ENCODE results near the gene TAF1B. TPM values are rescaled to one million over a fixed set of nuclear protein-coding genes. Genes with fewer than 3 reads are reported as not detected.

The TAF1B gene
- total RNA-seq, 1 experiment from 2014 or later: 52.8 TPM

- TF ChIP-seq CTCF (conservative IDR thresholded peaks at IDR 0.05; ENCODE audit: low read depth, low read length): no peak
- no peak for TF ChIP-seq EZH2 (IDR thresholded peaks at IDR 0.05; ENCODE audit: borderline replicate concordance, low read depth, low read length, poor library complexity, severe bottlenecking)
- Histone ChIP-seq H3K4me1 (ENCODE audit: insufficient read depth, low read length, poor library complexity, severe bottlenecking) (no peaks in the 10 kb centered on the region), H3K4me3 (ENCODE audit: low read depth, low read length, poor library complexity, severe bottlenecking) (no peak overlapping the region), H3K27me3 (replicated peaks; ENCODE audit: insufficient read depth, low read depth, low read length, poor library complexity) (no peaks in the 10 kb centered on the region), H3K9me3 (ENCODE audit: low read depth, low read length, poor library complexity, severe bottlenecking) (no peaks in the 10 kb centered on the region), H3K27ac (ENCODE audit: low read depth, low read length, poor library complexity, severe bottlenecking) (no peak overlapping the region), H3K36me3 (ENCODE audit: insufficient read depth, low read length, poor library complexity, severe bottlenecking) (peaks cover 20% of the 10 kb centered on the region)
- ChIA-PET CTCF (no interaction called here), POLR2A (ENCODE audit: low non-redundant PET) (no interaction called here)
- intact Hi-C loops (cut with micrococcal nuclease; ENCODE audit: unreplicated experiment): no loop called here
- no peak for DNase-seq (ENCODE audit: low spot score)
- no TSS peak for BruUV-seq (replicated peaks)
These were observed 65.4 kb downstream of the TAF1B start for GRCh38 chr2:9908639-9909038.

- TF ChIP-seq EZH2 (IDR thresholded peaks at IDR 0.05; ENCODE audit: borderline replicate concordance, low read depth, low read length, poor library complexity, severe bottlenecking): no peak
- no peak for TF ChIP-seq CTCF (conservative IDR thresholded peaks at IDR 0.05; ENCODE audit: low read depth, low read length)
- Histone ChIP-seq H3K27me3 (replicated peaks; ENCODE audit: insufficient read depth, low read depth, low read length, poor library complexity) (no peaks in the 10 kb centered on the region), H3K27ac (ENCODE audit: low read depth, low read length, poor library complexity, severe bottlenecking) (no peak overlapping the region), H3K9me3 (ENCODE audit: low read depth, low read length, poor library complexity, severe bottlenecking) (no peaks in the 10 kb centered on the region), H3K4me3 (ENCODE audit: low read depth, low read length, poor library complexity, severe bottlenecking) (no peak overlapping the region), H3K4me1 (ENCODE audit: insufficient read depth, low read length, poor library complexity, severe bottlenecking) (no peaks in the 10 kb centered on the region), H3K36me3 (ENCODE audit: insufficient read depth, low read length, poor library complexity, severe bottlenecking) (peaks cover 25% of the 10 kb centered on the region)
- DNase-seq (ENCODE audit: low spot score): no peak
- no TSS peak for BruUV-seq (replicated peaks)
- CTCF ChIA-PET: no interaction called here
- intact Hi-C loops (cut with micrococcal nuclease; ENCODE audit: unreplicated experiment): no loop called here
- POLR2A ChIA-PET (ENCODE audit: low non-redundant PET): no interaction called here
These were observed 65.8 kb downstream of the TAF1B start for GRCh38 chr2:9909106-9909505.

- no peak for DNase-seq (ENCODE audit: low spot score)
- intact Hi-C loops (cut with micrococcal nuclease; ENCODE audit: unreplicated experiment): no loop called here
- TF ChIP-seq EZH2 (IDR thresholded peaks at IDR 0.05; ENCODE audit: borderline replicate concordance, low read depth, low read length, poor library complexity, severe bottlenecking) (no peak), CTCF (conservative IDR thresholded peaks at IDR 0.05; ENCODE audit: low read depth, low read length) (no peak)
- H3K4me1 ChIP-seq (ENCODE audit: insufficient read depth, low read length, poor library complexity, severe bottlenecking): no peaks in the 10 kb centered on the region
- no TSS peak for BruUV-seq (replicated peaks)
- ChIA-PET POLR2A (ENCODE audit: low non-redundant PET) (no interaction called here), CTCF (no interaction called here)
- no peak overlapping the region for H3K27ac ChIP-seq (ENCODE audit: low read depth, low read length, poor library complexity, severe bottlenecking)
- no peaks in the 10 kb centered on the region for H3K27me3 ChIP-seq (replicated peaks; ENCODE audit: insufficient read depth, low read depth, low read length, poor library complexity)
- H3K4me3 ChIP-seq (ENCODE audit: low read depth, low read length, poor library complexity, severe bottlenecking): no peak overlapping the region
- H3K36me3 ChIP-seq (ENCODE audit: insufficient read depth, low read length, poor library complexity, severe bottlenecking): peaks cover 30% of the 10 kb centered on the region
- H3K9me3 ChIP-seq (ENCODE audit: low read depth, low read length, poor library complexity, severe bottlenecking): no peaks in the 10 kb centered on the region
These were observed 67.4 kb downstream of the TAF1B start for GRCh38 chr2:9910699-9911098.
